Measurements from ENCODE around the gene LRRC27. TPM values are rescaled to one million over a fixed set of nuclear protein-coding genes. Genes with fewer than 3 reads are reported as not detected.
A peak's percentile ranks its signal among the peaks of the same experiment; 100 is the strongest.

LRRC27 gene
- total RNA-seq, 2 experiments from 2014 or later, result 5.4 to 5.8 TPM

GRCh38 chr10:132354356-132355094 lies 22.5 kb downstream of the LRRC27 start:
- Mint-ChIP-seq H3K27ac (no peak overlapping the region), H3K36me3 (no peaks in the 10 kb centered on the region), H3K4me1 (no peaks in the 10 kb centered on the region), H3K4me3 (no peak overlapping the region), H3K27me3 (no peaks in the 10 kb centered on the region), H3K9me3 (ENCODE audit: low read depth) (no peaks in the 10 kb centered on the region)
- ATAC-seq (no peak), DNase-seq (no peak)
- CTCF ChIA-PET, result interaction anchor here (0.9 to 2.3 kb wide), 2 partner anchors 19 to 131 kb away, joined by 4 to 6 read pairs; no protein-coding TSS in a partner anchor

- Mint-ChIP-seq H3K27me3 (no peaks in the 10 kb centered on the region), H3K36me3 (no peaks in the 10 kb centered on the region), H3K9me3 (ENCODE audit: low read depth) (no peaks in the 10 kb centered on the region), H3K27ac (no peak overlapping the region), H3K4me3 (no peak overlapping the region), H3K4me1 (no peaks in the 10 kb centered on the region)
- CTCF ChIA-PET, result no interaction called here
- ATAC-seq, result no peak
- DNase-seq, result no peak
Observed at GRCh38 chr10:132355297-132355696, 23.3 kb downstream of the LRRC27 start.

- Mint-ChIP-seq H3K4me3 (no peak overlapping the region), H3K4me1 (no peaks in the 10 kb centered on the region), H3K27me3 (no peaks in the 10 kb centered on the region), H3K36me3 (no peaks in the 10 kb centered on the region), H3K27ac (no peak overlapping the region), H3K9me3 (ENCODE audit: low read depth) (no peaks in the 10 kb centered on the region)
- CTCF ChIA-PET, result no interaction called here
- no peak for DNase-seq
- no peak for ATAC-seq
Observed at GRCh38 chr10:132355754-132356153, 23.8 kb downstream of the LRRC27 start.

- no peak for DNase-seq
- Mint-ChIP-seq H3K27me3 (no peaks in the 10 kb centered on the region), H3K9me3 (ENCODE audit: low read depth) (no peaks in the 10 kb centered on the region), H3K36me3 (no peaks in the 10 kb centered on the region), H3K4me1 (no peaks in the 10 kb centered on the region), H3K4me3 (no peak overlapping the region), H3K27ac (no peak overlapping the region)
- CTCF ChIA-PET, result no interaction called here
- ATAC-seq, result no peak
Observed at GRCh38 chr10:132356621-132357195, 24.7 kb downstream of the LRRC27 start.

- Mint-ChIP-seq H3K27me3 (no peaks in the 10 kb centered on the region), H3K4me3 (no peak overlapping the region), H3K36me3 (no peaks in the 10 kb centered on the region), H3K27ac (no peak overlapping the region), H3K9me3 (ENCODE audit: low read depth) (no peaks in the 10 kb centered on the region), H3K4me1 (no peaks in the 10 kb centered on the region)
- ATAC-seq, result no peak
- DNase-seq, result no peak
- CTCF ChIA-PET, result no interaction called here
Observed at GRCh38 chr10:132357286-132358058, 25.5 kb downstream of the LRRC27 start.

- DNase-seq (no peak), ATAC-seq (no peak)
- no peaks in the 10 kb centered on the region for H3K36me3 Mint-ChIP-seq
- no peaks in the 10 kb centered on the region for H3K27me3 Mint-ChIP-seq
- H3K4me1 Mint-ChIP-seq, result no peaks in the 10 kb centered on the region
- CTCF ChIA-PET, result interaction anchor here (1.0 kb wide), 2 partner anchors 101 to 129 kb away, joined by 3 read pairs; no protein-coding TSS in a partner anchor
- no peak overlapping the region for H3K27ac Mint-ChIP-seq
- H3K4me3 Mint-ChIP-seq, result no peak overlapping the region
- H3K9me3 Mint-ChIP-seq (ENCODE audit: low read depth), result peaks cover 3% of the 10 kb centered on the region
Observed at GRCh38 chr10:132359305-132360040, 27.5 kb downstream of the LRRC27 start.

- Mint-ChIP-seq H3K36me3 (no peaks in the 10 kb centered on the region), H3K4me1 (no peaks in the 10 kb centered on the region), H3K27ac (no peak overlapping the region), H3K4me3 (no peak overlapping the region), H3K27me3 (no peaks in the 10 kb centered on the region), H3K9me3 (ENCODE audit: low read depth) (peaks cover 3% of the 10 kb centered on the region)
- ATAC-seq (no peak), DNase-seq (no peak)
- CTCF ChIA-PET, result interaction anchor here (1.0 kb wide), 1 partner anchor 100 kb away, joined by 3 read pairs; no protein-coding TSS in a partner anchor
Observed at GRCh38 chr10:132360766-132361447, 28.9 kb downstream of the LRRC27 start.

- CTCF ChIA-PET, result no interaction called here
- DNase-seq (no peak), ATAC-seq (no peak)
- H3K4me1 Mint-ChIP-seq, result no peaks in the 10 kb centered on the region
- peaks cover 3% of the 10 kb centered on the region for H3K9me3 Mint-ChIP-seq (ENCODE audit: low read depth)
- no peaks in the 10 kb centered on the region for H3K27me3 Mint-ChIP-seq
- H3K4me3 Mint-ChIP-seq, result no peak overlapping the region
- H3K36me3 Mint-ChIP-seq, result no peaks in the 10 kb centered on the region
- no peak overlapping the region for H3K27ac Mint-ChIP-seq
Observed at GRCh38 chr10:132361581-132362101, 29.6 kb downstream of the LRRC27 start.

GRCh38 chr10:132362151-132362611 lies 30.2 kb downstream of the LRRC27 start:
- Mint-ChIP-seq H3K4me3 (no peak overlapping the region), H3K4me1 (no peaks in the 10 kb centered on the region), H3K9me3 (ENCODE audit: low read depth) (peaks cover 3% of the 10 kb centered on the region), H3K36me3 (no peaks in the 10 kb centered on the region), H3K27me3 (no peaks in the 10 kb centered on the region), H3K27ac (no peak overlapping the region)
- ATAC-seq (no peak), DNase-seq (no peak)
- CTCF ChIA-PET, result interaction anchor here (1.5 kb wide), 1 partner anchor 9 kb away, joined by 6 read pairs; no protein-coding TSS in a partner anchor

GRCh38 chr10:132363376-132363775 lies 31.4 kb downstream of the LRRC27 start:
- ATAC-seq, result no peak
- Mint-ChIP-seq H3K27ac (no peak overlapping the region), H3K9me3 (ENCODE audit: low read depth) (peaks cover 3% of the 10 kb centered on the region), H3K4me3 (no peak overlapping the region), H3K27me3 (no peaks in the 10 kb centered on the region), H3K4me1 (no peaks in the 10 kb centered on the region), H3K36me3 (no peaks in the 10 kb centered on the region)
- no peak for DNase-seq
- CTCF ChIA-PET, result interaction anchor here (1.5 kb wide), 1 partner anchor 10 kb away, joined by 6 read pairs; no protein-coding TSS in a partner anchor

- DNase-seq (no peak), ATAC-seq (peak; percentile 70)
- Mint-ChIP-seq H3K9me3 (ENCODE audit: low read depth) (peaks cover 3% of the 10 kb centered on the region), H3K27me3 (no peaks in the 10 kb centered on the region), H3K4me1 (no peaks in the 10 kb centered on the region), H3K27ac (no peak overlapping the region), H3K4me3 (no peak overlapping the region), H3K36me3 (no peaks in the 10 kb centered on the region)
- CTCF ChIA-PET, result no interaction called here
Observed at GRCh38 chr10:132363921-132364593, 32.1 kb downstream of the LRRC27 start.

- ATAC-seq, result no peak
- H3K27ac Mint-ChIP-seq, result no peak overlapping the region
- peaks cover 3% of the 10 kb centered on the region for H3K9me3 Mint-ChIP-seq (ENCODE audit: low read depth)
- no peak overlapping the region for H3K4me3 Mint-ChIP-seq
- H3K27me3 Mint-ChIP-seq, result no peaks in the 10 kb centered on the region
- no peak for DNase-seq
- H3K4me1 Mint-ChIP-seq, result no peaks in the 10 kb centered on the region
- CTCF ChIA-PET, result no interaction called here
- H3K36me3 Mint-ChIP-seq, result no peaks in the 10 kb centered on the region
Observed at GRCh38 chr10:132364594-132364970, 32.6 kb downstream of the LRRC27 start.
